Airway epithelial cell (primary cell): ENCODE measurements around the gene SGSH. TPM values are rescaled to one million over a fixed set of nuclear protein-coding genes. Genes with fewer than 3 reads are reported as not detected.

Experiments
- total RNA-seq: library from RNA; depleted of rRNA; stranded (reverse); fragments of >200 nt; gene quantifications from 2 replicates; pipeline ENCODE4 v1.2.3, GENCODE V29; 2015

Gene SGSH
- total RNA-seq = 5.4 and 10.0 TPM in 2 replicates

DNA sequence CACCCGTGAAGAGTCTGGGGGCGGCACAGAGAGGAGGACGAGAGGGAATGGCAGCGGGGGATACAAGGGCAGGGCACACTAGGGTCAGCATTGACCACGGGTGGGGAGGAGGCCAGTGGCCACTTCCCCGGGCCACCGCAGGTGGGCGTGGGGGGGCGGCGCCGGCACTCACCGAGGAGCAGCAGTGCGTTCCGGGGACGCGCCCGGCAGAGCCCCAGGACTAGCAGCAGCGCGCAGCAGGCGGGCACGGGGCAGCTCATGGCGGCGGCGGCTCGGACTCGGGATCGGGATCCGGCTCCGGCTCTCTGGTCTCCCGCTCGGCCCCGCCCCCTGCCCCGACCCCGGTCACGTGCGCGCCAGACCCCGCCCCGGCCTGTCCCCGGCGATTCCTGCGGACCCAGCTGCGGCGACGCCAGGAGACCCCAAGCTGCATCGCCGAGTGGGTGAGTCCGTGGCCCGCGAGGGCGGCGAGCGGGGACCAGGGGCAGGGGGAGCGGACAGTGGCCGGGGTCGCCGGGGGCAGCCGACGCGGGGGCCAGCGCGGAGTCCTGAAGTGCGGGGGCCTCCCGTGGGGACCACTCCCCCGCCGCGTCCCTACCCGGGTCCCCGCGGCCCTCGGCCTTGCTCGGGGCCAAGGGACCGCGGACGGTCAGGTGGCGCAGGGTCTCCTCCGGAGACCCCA lies at the start of gene SGSH, which contains the start of gene SLC26A11:
Gene SGSH, minus strand, starts transcription at position 280 of the 682 bp plus-strand sequence. Its CDS starts 20 bp downstream, at position 260.
Gene SLC26A11, plus strand, starts transcription at position 374 of the 682 bp plus-strand sequence. CDS start 1,134 bp downstream, outside the sequence.

GRCh38 chr17:80260791-80261158 lies 40.6 kb upstream of the SGSH start, which contains the start of gene RNF213:
TSS of gene RNF213 (plus strand) at chr17:80260852. CDS start at chr17:80263682, 2,830 bp downstream.

GRCh38 chr17:80169784-80170500 lies 50.2 kb downstream of the SGSH start, which contains the start of gene CARD14:
TSS of gene CARD14 (plus strand) at chr17:80170030. CDS start at chr17:80181439, 11,409 bp downstream.

Other genes with a start within 250 kb of the SGSH start
- 16.3 and 22.1 TPM in 2 replicates for gene TBC1D16, start 184.5 kb downstream of the SGSH start, total RNA-seq
- gene CCDC40, start 183.7 kb downstream of the SGSH start, total RNA-seq = 0.19 and 0.99 TPM in 2 replicates
- gene GAA, start 118.8 kb downstream of the SGSH start, total RNA-seq = 40.2 and 52.5 TPM in 2 replicates
- gene EIF4A3, start 73.2 kb downstream of the SGSH start, total RNA-seq = 85.4 and 89.2 TPM in 2 replicates
- 5.5 and 8.3 TPM in 2 replicates for gene CARD14, start 50.3 kb downstream of the SGSH start, total RNA-seq
- 3.8 and 3.9 TPM in 2 replicates for gene SLC26A11, start 94 bp upstream of the SGSH start, total RNA-seq
- gene RNF213, start 40.5 kb upstream of the SGSH start, total RNA-seq = 14.5 and 27.3 TPM in 2 replicates
- 15.3 and 16.4 TPM in 2 replicates for gene ENDOV, start 194.8 kb upstream of the SGSH start, total RNA-seq